GM12801 (cell line): ENCODE results near the gene ASCL4.

Experiments
- TF ChIP-seq, protein P1 (sequence below): IDR thresholded peaks from one replicate; pipeline ENCODE4 v1.5.1; 2011; ENCODE audit warnings: control low read depth; ENCODE audit not compliant: insufficient read length; ENCODE audit errors: extremely low read depth

The ASCL4 gene

DNA sequence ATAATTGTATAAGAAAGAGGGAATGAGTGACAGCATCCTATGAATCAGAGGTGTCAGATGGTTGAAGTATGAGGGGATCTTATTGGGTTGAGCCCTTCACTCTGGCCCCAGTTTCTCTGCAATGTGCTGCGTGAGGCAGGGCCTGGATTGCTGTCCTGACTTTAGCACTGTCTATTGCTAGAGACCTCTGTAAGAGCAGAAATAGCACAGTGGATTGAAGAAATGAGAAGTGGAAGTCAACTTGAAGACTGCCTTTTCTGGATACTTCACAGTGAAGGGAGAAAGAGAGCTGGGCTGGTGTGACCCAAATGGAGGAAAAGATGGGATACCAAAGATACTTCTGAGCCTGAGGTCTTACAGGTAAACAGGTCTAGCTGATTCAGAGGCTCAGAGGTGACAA lies 5.8 kb downstream of the ASCL4 start:
- TF ChIP-seq, protein P1, sequence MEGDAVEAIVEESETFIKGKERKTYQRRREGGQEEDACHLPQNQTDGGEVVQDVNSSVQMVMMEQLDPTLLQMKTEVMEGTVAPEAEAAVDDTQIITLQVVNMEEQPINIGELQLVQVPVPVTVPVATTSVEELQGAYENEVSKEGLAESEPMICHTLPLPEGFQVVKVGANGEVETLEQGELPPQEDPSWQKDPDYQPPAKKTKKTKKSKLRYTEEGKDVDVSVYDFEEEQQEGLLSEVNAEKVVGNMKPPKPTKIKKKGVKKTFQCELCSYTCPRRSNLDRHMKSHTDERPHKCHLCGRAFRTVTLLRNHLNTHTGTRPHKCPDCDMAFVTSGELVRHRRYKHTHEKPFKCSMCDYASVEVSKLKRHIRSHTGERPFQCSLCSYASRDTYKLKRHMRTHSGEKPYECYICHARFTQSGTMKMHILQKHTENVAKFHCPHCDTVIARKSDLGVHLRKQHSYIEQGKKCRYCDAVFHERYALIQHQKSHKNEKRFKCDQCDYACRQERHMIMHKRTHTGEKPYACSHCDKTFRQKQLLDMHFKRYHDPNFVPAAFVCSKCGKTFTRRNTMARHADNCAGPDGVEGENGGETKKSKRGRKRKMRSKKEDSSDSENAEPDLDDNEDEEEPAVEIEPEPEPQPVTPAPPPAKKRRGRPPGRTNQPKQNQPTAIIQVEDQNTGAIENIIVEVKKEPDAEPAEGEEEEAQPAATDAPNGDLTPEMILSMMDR: no peak

DNA sequence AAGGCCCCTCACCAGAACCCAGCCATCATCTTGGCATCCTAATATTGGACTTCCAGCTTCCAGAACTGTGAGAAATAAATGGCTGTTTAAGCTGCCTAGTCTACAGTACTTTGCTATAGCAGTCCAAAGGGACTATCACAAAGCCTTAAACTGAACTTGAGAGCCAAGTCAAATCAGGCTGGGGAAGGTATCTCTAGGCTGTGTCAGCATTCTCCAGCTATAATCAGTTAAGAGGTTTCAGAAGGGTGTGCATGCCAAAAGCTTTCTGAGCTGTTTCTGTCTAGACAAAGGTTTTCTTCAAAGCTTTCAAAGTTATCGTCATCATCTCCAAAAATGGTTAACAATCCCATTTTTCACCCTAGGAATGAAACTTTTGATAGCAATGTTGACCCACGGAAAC lies 7.6 kb downstream of the ASCL4 start:
- TF ChIP-seq, protein P1: no peak

DNA sequence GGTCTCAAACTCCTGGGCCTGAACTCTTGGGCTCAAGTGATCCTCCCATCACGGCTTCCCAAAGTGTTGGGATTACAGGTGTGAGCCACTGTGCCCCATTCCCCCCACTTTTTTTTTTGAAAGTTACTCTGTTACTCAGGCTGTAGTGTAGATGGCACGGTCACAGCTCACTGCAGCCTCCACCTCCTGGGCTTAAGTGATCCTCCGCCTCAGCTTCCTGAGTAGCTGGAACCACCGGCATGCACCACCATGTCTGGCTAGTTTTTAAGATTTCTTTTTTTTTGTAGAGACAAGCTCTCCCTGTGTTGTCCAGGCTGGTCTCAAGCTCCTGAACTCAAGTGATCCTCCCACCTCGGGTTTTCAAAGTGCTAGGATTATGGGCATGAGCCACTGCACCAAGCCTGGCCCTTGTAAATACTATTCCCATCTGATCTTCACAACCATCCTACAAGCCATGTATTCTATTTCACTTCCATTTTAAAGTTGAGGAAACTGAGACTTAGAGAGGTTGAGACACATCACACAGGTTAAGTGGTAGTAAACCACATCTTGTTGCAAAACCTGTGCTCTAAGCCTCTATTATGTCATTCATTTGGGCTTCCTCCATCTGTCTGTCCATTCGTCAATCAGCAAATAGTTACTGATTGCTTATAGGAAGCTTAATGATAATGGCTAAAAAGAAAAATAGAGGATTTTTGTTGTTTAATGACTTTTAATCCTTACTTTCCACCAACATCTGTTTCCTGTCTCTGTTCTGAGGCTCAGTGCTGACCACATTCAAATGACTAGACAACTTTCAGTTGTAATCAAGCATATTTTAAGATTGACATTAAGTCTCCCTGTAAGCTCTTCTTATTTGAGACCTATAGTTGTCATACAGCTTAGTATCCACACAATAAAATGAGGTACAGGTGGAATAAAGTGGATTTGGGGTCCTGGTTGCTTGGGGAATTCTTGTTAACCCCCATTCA lies 9.2 kb downstream of the ASCL4 start:
- TF ChIP-seq, protein P1: no peak

DNA sequence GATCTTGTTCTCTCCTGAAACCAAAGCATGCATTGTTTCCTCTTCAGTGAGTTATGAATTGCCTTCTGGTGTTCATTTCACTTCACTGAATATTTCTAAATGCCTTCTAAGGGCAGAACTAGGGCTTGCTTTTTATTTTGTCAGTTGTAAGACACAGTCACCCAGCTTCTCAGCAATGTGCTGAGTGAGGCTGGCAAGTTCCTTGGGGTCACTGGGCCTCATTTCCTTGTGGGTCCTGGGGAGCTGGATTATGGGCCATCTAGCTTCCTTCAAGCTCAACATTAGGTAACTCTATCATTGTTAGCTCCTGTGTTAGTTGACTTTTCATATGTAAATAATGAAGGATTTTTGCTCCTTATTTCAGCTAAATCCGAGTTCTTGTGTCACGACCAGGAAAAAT lies 13.8 kb downstream of the ASCL4 start:
- TF ChIP-seq, protein P1: no peak

DNA sequence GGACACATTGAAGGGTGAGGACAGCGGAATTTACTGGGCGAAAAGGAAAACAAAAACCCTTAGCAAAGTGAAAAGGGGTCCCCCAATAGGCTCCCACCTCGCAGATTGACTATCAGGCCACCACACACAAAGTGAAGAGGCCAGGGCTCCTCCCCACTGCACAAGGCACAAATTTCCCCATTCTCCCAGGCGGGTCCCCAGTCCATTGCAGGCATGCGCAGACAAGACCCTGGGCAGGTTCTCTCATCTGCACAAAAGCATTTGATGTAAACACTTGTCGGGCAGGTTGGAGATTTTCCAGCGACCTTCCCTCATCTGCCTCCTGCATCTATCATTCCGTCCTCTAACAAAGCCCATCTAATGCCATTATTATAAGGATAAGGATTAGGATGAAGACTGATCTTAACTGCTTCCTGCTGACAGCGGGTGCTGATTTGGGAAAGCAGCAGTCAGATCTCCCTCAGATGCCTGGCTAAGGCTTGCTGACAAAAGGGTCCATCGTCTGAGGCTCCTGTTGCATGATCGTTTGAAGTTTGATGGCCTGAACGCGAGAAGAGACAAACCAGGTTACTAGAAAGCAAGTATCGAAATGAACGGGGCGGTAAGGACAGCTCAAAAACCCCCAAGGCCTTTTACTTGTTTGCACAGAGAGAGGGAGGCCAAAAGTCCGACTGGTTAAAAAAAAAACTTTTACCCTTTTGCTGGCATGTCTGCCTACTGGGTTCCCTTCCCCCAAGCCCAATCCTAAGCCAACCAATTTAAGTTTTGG lies 14.4 kb downstream of the ASCL4 start:
- TF ChIP-seq, protein P1: no peak

DNA sequence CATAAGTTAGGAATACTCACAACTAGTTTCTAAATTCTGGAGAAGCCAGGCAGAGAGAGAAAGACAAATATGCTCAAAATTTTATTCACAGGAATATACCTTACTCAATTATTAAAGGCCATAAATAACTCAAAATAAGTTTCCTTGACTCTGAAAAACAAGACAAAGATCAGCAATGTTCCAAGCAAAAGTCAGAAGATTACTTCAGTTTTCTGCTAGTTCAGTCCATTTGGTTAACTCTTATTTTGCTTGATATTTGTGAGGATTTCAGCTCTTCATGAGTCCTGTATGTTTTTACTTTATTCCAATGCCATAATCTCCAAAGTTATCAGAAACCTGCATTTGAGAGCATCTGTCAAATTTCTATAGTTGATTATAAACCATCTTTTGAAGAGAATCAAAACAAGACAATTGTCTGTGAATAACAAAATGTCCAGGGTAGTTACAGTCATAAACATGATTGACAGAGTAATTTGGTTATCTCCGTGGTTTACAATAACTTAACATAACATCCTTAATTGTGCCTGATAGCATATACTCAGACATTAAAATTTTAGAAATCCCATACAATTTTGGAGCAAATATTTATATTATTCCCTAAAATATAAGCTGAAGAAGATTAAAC lies 17.1 kb downstream of the ASCL4 start:
- TF ChIP-seq, protein P1: no peak

DNA sequence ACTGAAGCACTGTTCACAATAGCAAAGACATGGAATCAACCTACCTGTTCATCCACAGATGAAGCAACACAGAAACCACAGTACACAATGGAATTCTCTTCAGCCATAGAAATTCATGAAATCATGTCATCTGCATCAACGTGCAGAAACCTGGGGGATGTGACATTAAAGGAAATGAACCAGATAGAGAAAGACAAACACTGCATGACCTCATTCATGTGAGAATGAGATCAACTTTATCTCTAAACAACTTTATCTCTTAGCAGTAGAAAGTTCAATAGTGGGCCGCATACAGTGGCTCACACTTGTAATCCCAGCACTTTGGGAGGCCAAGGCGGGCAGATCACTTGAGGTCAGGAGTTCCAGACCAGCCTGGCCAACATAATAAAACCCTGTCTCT lies 19.9 kb downstream of the ASCL4 start:
- TF ChIP-seq, protein P1: no peak
